GM21390 (cell line): ENCODE data around the gene FBXW10.
"Not testable (repeated sequence)": the region's sequence is repeated elsewhere in the genome, so short reads cannot be mapped to it uniquely, and the experiment has no call there.

Source experiments
- ATAC-seq: cut with Tn5 transposase; IDR thresholded peaks from one replicate; pipeline ENCODE4 v1.9.1; 2021; ENCODE audit not compliant: unreplicated experiment

FBXW10 gene

GRCh38 chr17:18743699-18744421 lies at the start of gene FBXW10:
FBXW10 (plus strand) TSS chr17:18744054; CDS start chr17:18744245, 191 bp downstream.
- not testable (repeated sequence) for ATAC-seq

- ATAC-seq, result not testable (repeated sequence)
Measured at GRCh38 chr17:18695143-18695542, 48.7 kb upstream of the FBXW10 start.

- ATAC-seq, result not testable (repeated sequence)
Measured at GRCh38 chr17:18698473-18699103, 45.3 kb upstream of the FBXW10 start.

GRCh38 chr17:18705955-18706354 lies 37.9 kb upstream of the FBXW10 start:
- ATAC-seq, result not testable (repeated sequence)

- ATAC-seq, result not testable (repeated sequence)
Measured at GRCh38 chr17:18708215-18708614, 35.6 kb upstream of the FBXW10 start.

- not testable (repeated sequence) for ATAC-seq
Measured at GRCh38 chr17:18712354-18712999, 31.4 kb upstream of the FBXW10 start.

- ATAC-seq, result not testable (repeated sequence)
Measured at GRCh38 chr17:18718643-18719427, 25.0 kb upstream of the FBXW10 start.

- not testable (repeated sequence) for ATAC-seq
Measured at GRCh38 chr17:18719428-18720110, 24.3 kb upstream of the FBXW10 start.

- ATAC-seq, result not testable (repeated sequence)
Measured at GRCh38 chr17:18721775-18722547, 21.9 kb upstream of the FBXW10 start.

- ATAC-seq, result not testable (repeated sequence)
Measured at GRCh38 chr17:18722612-18723011, 21.2 kb upstream of the FBXW10 start.

GRCh38 chr17:18723509-18723908 lies 20.3 kb upstream of the FBXW10 start:
- not testable (repeated sequence) for ATAC-seq

- ATAC-seq, result not testable (repeated sequence)
Measured at GRCh38 chr17:18732438-18732837, 11.4 kb upstream of the FBXW10 start.

- not testable (repeated sequence) for ATAC-seq
Measured at GRCh38 chr17:18733350-18733749, 10.5 kb upstream of the FBXW10 start.

- ATAC-seq, result not testable (repeated sequence)
Measured at GRCh38 chr17:18739616-18740391, 4.0 kb upstream of the FBXW10 start.

GRCh38 chr17:18741228-18741627 lies 2.6 kb upstream of the FBXW10 start:
- ATAC-seq, result not testable (repeated sequence)

- not testable (repeated sequence) for ATAC-seq
Measured at GRCh38 chr17:18744726-18745125, 872 bp downstream of the FBXW10 start.

- not testable (repeated sequence) for ATAC-seq
Measured at GRCh38 chr17:18746551-18746950, 2.7 kb downstream of the FBXW10 start.

GRCh38 chr17:18747501-18747900 lies 3.6 kb downstream of the FBXW10 start:
- not testable (repeated sequence) for ATAC-seq

- ATAC-seq, result not testable (repeated sequence)
Measured at GRCh38 chr17:18750242-18750641, 6.4 kb downstream of the FBXW10 start.
